ENCODE measurements around the gene CD300LB.

- TF ChIP-seq, protein P1, sequence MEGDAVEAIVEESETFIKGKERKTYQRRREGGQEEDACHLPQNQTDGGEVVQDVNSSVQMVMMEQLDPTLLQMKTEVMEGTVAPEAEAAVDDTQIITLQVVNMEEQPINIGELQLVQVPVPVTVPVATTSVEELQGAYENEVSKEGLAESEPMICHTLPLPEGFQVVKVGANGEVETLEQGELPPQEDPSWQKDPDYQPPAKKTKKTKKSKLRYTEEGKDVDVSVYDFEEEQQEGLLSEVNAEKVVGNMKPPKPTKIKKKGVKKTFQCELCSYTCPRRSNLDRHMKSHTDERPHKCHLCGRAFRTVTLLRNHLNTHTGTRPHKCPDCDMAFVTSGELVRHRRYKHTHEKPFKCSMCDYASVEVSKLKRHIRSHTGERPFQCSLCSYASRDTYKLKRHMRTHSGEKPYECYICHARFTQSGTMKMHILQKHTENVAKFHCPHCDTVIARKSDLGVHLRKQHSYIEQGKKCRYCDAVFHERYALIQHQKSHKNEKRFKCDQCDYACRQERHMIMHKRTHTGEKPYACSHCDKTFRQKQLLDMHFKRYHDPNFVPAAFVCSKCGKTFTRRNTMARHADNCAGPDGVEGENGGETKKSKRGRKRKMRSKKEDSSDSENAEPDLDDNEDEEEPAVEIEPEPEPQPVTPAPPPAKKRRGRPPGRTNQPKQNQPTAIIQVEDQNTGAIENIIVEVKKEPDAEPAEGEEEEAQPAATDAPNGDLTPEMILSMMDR (IDR thresholded peaks at IDR 0.05; ENCODE audit: low read depth, low read length, poor library complexity, severe bottlenecking): no peak
- TF ChIP-seq EZH2phosphoT487 (IDR thresholded peaks at IDR 0.05; ENCODE audit: borderline replicate concordance, low read length): no peak
Observed at GRCh38 chr17:74542727-74543383, 11.6 kb upstream of the CD300LB start.

All from DOHH2 (cell line).